SK-N-SH (cell line): ENCODE measurements around the gene IQSEC1.

Experiments
- FOSL2 ChIP-seq: IDR thresholded peaks from 2 replicates; pipeline ENCODE4 v1.4.0; 2012; ENCODE audit warnings: low read depth, mild to moderate bottlenecking, moderate library complexity, borderline replicate concordance
- TF ChIP-seq, protein P1 (sequence below): fragments of 150-350 bp; IDR thresholded peaks from 2 replicates; pipeline ENCODE4 v1.6.1; 2016; ENCODE audit warnings: mild to moderate bottlenecking, low read depth, low read length
- TF ChIP-seq, protein P2 (sequence below): fragments of 200-600 bp; sonication (generic); IDR thresholded peaks from 2 replicates; pipeline ENCODE4 v1.6.1; 2017; ENCODE audit warnings: antibody characterized with exemption, mild to moderate bottlenecking, moderate library complexity
- TF ChIP-seq, protein P3 (sequence below): IDR thresholded peaks from 2 replicates; pipeline ENCODE4 v1.4.0; 2012; ENCODE audit warnings: low read depth, borderline replicate concordance
- TF ChIP-seq, protein P4 (sequence below): IDR thresholded peaks from 2 replicates; pipeline ENCODE4 v1.4.0; 2012; ENCODE audit warnings: low read depth
- TF ChIP-seq, protein P5 (sequence below): IDR thresholded peaks from 2 replicates; pipeline ENCODE4 v1.4.0; 2012; ENCODE audit warnings: low read depth, borderline replicate concordance

DNA sequence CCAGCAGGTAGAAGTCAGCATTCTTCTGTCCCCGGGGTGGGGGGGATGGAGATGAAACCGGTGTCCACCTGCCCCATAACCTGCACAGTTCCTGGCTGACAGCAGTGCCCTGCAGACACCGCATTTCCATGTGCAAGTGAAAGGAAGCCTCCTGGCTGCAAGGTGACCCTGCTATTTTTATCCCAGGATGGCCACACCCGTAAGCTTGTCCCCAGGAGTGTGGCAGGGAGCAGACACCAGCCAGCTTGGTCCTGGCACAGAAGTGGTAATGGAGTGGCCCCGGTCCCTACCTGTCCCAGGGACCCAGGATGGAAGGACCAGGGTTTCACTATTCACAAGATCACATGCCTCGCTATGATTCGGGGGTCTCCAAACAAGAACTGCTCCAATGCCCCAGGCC, 146.6 kb downstream of the IQSEC1 start:
- TF ChIP-seq, protein P1, sequence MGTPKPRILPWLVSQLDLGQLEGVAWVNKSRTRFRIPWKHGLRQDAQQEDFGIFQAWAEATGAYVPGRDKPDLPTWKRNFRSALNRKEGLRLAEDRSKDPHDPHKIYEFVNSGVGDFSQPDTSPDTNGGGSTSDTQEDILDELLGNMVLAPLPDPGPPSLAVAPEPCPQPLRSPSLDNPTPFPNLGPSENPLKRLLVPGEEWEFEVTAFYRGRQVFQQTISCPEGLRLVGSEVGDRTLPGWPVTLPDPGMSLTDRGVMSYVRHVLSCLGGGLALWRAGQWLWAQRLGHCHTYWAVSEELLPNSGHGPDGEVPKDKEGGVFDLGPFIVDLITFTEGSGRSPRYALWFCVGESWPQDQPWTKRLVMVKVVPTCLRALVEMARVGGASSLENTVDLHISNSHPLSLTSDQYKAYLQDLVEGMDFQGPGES, result no peak
- TF ChIP-seq, protein P2, sequence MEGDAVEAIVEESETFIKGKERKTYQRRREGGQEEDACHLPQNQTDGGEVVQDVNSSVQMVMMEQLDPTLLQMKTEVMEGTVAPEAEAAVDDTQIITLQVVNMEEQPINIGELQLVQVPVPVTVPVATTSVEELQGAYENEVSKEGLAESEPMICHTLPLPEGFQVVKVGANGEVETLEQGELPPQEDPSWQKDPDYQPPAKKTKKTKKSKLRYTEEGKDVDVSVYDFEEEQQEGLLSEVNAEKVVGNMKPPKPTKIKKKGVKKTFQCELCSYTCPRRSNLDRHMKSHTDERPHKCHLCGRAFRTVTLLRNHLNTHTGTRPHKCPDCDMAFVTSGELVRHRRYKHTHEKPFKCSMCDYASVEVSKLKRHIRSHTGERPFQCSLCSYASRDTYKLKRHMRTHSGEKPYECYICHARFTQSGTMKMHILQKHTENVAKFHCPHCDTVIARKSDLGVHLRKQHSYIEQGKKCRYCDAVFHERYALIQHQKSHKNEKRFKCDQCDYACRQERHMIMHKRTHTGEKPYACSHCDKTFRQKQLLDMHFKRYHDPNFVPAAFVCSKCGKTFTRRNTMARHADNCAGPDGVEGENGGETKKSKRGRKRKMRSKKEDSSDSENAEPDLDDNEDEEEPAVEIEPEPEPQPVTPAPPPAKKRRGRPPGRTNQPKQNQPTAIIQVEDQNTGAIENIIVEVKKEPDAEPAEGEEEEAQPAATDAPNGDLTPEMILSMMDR, result no peak
- TF ChIP-seq, protein P3, sequence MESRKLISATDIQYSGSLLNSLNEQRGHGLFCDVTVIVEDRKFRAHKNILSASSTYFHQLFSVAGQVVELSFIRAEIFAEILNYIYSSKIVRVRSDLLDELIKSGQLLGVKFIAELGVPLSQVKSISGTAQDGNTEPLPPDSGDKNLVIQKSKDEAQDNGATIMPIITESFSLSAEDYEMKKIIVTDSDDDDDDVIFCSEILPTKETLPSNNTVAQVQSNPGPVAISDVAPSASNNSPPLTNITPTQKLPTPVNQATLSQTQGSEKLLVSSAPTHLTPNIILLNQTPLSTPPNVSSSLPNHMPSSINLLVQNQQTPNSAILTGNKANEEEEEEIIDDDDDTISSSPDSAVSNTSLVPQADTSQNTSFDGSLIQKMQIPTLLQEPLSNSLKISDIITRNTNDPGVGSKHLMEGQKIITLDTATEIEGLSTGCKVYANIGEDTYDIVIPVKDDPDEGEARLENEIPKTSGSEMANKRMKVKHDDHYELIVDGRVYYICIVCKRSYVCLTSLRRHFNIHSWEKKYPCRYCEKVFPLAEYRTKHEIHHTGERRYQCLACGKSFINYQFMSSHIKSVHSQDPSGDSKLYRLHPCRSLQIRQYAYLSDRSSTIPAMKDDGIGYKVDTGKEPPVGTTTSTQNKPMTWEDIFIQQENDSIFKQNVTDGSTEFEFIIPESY, result no peak
- TF ChIP-seq, protein P4, sequence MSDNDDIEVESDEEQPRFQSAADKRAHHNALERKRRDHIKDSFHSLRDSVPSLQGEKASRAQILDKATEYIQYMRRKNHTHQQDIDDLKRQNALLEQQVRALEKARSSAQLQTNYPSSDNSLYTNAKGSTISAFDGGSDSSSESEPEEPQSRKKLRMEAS, result no peak
- TF ChIP-seq, protein P5, sequence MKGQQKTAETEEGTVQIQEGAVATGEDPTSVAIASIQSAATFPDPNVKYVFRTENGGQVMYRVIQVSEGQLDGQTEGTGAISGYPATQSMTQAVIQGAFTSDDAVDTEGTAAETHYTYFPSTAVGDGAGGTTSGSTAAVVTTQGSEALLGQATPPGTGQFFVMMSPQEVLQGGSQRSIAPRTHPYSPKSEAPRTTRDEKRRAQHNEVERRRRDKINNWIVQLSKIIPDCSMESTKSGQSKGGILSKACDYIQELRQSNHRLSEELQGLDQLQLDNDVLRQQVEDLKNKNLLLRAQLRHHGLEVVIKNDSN, result no peak
- TF ChIP-seq FOSL2, result no peak
